IPS-18c (cell line): Measurements from ENCODE around the gene TPSB2.
"Not testable (repeated sequence)": the region's sequence is repeated elsewhere in the genome, so short reads cannot be mapped to it uniquely, and the experiment has no call there.

Experiments
- H3K4me3 ChIP-seq: 2 replicates; pipeline ENCODE4 v1.7.0; 2013; ENCODE audit warnings: low read depth, mild to moderate bottlenecking, low read length, moderate library complexity; ENCODE audit not compliant: insufficient read depth
- H3K9me3 ChIP-seq: one replicate; pipeline ENCODE4 v1.6.1; 2013; ENCODE audit warnings: mild to moderate bottlenecking, low read length, moderate library complexity; ENCODE audit not compliant: control insufficient read depth, insufficient read depth

The TPSB2 gene

DNA sequence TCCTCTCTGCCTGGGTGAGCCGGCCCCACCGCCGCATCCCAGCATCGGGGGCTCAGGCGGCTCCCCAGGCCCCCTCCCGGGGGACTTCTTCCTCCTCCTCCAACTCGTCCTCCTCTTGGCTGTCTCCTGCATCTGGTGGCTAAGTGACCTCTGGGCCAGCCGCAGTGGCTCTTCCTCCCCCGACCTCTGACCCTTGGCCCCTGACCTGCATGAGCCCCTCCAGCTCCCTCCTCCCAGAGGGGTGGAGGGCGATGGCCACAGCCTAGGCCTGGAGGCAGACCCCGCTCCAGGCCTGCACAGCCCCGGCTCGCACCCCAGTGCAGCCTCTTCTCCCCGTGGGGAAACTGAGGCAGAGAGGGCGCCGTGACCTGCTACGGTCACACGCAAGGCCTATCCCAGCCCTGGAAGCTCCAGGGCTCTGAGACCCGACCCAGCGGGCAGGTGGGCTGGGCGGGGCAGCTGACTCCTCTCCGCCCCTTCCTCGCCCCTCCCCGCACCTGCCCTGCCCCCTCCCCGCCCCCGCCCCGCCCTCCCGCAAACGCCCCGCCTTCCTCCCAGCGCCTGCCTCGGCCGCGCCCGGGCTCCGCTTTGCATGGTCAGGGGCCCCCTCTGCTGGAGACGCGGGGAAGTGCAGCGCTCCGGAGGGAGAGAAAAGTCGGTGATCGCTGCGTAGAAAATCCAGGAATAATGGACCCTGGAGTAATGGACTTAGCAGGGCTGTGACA is 19.2 kb upstream of the TPSB2 start:
- not testable (repeated sequence) for H3K9me3 ChIP-seq, H3K4me3 ChIP-seq

GRCh38 chr16:1247903-1248537 is 18.0 kb upstream of the TPSB2 start:
- not testable (repeated sequence) for H3K9me3 ChIP-seq, H3K4me3 ChIP-seq

- no peak overlapping the region for H3K4me3 ChIP-seq
- H3K9me3 ChIP-seq: no peaks in the 10 kb centered on the region
Measured at GRCh38 chr16:1245452-1246020, 15.6 kb upstream of the TPSB2 start.

DNA sequence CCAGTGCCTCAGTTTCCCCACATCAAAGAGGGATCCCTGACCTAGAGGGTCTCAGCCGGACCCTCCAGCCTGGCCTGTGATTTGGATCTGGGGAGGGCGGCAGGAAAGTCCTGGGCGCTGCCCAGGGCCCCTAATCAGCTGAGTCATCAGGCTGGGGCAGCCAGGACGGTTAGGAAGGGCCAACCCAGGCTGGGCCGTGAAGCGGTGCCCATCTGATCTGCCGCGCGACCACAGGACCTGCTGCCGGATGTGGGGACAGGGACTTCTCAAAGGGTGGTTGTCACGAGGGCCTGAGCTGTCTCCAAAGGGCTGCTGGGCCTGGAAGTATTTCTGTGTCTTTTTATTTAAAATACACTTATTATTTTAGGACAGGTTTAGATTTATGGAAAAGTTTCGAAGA is 14.9 kb upstream of the TPSB2 start:
- Histone ChIP-seq H3K4me3 (no peak overlapping the region), H3K9me3 (no peaks in the 10 kb centered on the region)

DNA sequence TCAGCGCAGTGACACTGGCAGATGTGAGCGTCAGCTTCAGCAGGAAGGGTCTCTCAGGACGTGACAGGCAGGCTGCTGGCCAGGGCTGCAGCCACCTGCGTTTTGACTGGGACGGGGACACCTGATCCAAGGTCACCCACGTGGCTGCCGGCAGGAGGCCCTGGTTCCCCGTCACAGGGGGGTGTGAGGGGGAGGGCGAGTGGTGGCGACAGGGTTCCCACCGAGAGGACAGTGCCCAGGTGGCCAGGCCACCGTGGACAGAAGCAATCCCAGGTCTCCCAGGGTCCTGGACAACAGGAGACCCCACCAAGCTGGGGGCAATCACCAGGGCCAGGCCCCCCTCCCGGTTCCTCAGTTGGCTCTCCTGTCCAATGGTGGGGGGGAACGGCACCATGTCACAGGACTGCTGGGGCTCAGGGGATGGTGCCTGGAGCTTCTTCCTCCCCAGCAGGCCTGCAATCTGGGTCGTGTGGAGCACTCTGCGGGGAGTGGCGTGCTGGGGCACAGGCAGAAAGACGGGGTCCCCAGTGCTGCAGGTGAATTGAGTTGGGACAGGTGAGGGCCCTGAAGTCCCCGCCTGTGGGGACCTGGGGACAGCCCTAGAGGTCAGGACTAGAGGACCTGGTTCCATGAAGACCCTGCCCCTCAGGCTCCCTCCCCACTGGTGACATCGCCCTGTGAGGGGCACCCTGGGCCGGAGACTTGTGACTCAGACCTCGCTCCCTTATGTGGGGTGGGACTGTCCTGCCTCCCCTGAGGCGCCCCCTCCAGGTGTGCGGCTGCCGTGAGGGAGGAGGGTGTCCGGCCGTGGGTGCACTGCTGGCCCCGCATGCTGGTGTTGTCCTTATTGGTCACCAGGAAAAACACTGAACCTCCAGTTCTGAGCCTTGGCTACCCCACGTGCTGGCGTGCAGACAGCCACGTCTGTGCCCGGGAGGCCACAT is 14.2 kb upstream of the TPSB2 start:
- not testable (repeated sequence) for H3K9me3 ChIP-seq, H3K4me3 ChIP-seq

- not testable (repeated sequence) for H3K9me3 ChIP-seq
Measured at GRCh38 chr16:1243363-1243762, 13.4 kb upstream of the TPSB2 start.

DNA sequence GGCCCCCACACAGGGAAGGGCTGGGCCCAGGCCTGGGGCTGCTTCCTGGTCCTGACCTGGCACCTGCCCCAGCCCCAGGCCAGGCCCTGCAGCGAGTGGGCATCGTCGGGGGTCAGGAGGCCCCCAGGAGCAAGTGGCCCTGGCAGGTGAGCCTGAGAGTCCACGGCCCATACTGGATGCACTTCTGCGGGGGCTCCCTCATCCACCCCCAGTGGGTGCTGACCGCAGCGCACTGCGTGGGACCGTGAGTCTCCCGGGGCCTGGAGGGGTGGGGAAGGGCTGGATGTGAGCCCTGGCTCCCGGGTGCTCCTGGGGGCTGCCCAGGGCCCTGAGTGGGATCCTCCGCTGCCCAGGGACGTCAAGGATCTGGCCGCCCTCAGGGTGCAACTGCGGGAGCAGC is 11.1 kb upstream of the TPSB2 start:
- H3K9me3 ChIP-seq, H3K4me3 ChIP-seq: not testable (repeated sequence)

More at GRCh38 chr16:1243363-1243762, 13.4 kb upstream of the TPSB2 start:
- H3K4me3 ChIP-seq: not testable (repeated sequence)

GRCh38 chr16:1240436-1240835 is 10.5 kb upstream of the TPSB2 start, which contains the start of gene TPSAB1:
Gene TPSAB1 (plus strand): TSS chr16:1240705. CDS start chr16:1240939, 234 bp downstream.
- not testable (repeated sequence) for H3K9me3 ChIP-seq, H3K4me3 ChIP-seq

DNA sequence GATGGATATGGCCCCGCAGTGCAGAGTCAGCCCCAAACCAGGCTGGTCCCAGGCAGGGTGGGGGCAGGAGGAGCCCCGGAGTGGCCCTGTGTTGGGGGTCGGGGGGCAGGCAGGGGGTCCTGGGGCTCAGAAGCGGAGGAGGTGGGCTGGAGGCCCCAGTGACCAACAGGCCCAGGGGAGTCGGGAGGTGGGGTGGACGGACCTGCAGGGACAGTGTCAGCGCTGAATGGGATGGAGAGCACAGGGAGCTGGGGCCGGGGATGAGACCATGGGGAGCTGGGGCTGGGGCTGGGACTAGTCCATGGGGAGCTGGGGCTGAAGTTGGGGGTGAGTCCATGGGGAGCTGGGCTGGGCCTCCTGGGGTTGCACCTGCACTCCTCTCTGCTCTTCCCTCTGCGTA is 9.6 kb upstream of the TPSB2 start:
- not testable (repeated sequence) for H3K9me3 ChIP-seq, H3K4me3 ChIP-seq

GRCh38 chr16:1238909-1239308 is 8.9 kb upstream of the TPSB2 start:
- H3K9me3 ChIP-seq, H3K4me3 ChIP-seq: not testable (repeated sequence)

GRCh38 chr16:1237990-1238389 is 8.0 kb upstream of the TPSB2 start:
- no peaks in the 10 kb centered on the region for H3K9me3 ChIP-seq

GRCh38 chr16:1236659-1237058 is 6.7 kb upstream of the TPSB2 start:
- not testable (repeated sequence) for H3K4me3 ChIP-seq, H3K9me3 ChIP-seq

More at GRCh38 chr16:1237990-1238389, 8.0 kb upstream of the TPSB2 start:
- H3K4me3 ChIP-seq: no peak overlapping the region

- H3K4me3 ChIP-seq, H3K9me3 ChIP-seq: not testable (repeated sequence)
Measured at GRCh38 chr16:1232049-1232748, 2.2 kb upstream of the TPSB2 start.

DNA sequence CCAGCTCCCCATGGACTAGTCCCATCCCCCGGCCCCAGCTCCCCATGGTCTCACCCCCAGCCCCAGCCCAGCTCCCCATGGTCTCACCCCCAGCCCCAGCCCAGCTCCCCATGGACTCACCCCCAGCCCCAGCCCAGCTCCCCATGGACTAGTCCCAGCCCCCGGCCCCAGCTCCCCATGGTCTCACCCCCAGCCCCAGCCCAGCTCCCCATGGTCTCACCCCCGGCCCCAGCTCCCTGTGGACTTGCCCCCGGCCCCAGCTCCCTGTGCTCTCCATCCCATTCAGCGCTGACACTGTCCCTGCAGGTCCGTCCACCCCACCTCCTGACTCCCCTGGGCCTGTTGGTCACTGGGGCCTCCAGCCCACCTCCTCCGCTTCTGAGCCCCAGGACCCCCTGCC is 1.3 kb upstream of the TPSB2 start:
- H3K9me3 ChIP-seq, H3K4me3 ChIP-seq: not testable (repeated sequence)

GRCh38 chr16:1230471-1231212 is 658 bp upstream of the TPSB2 start:
- H3K9me3 ChIP-seq, H3K4me3 ChIP-seq: not testable (repeated sequence)

GRCh38 chr16:1229476-1229875 is 508 bp downstream of the TPSB2 start:
- not testable (repeated sequence) for H3K9me3 ChIP-seq, H3K4me3 ChIP-seq
